ENCODE data around the gene MIA. TPM values are rescaled to one million over a fixed set of nuclear protein-coding genes. Genes with fewer than 3 reads are reported as not detected.

Gene MIA
- total and polyA plus RNA-seq, 2 of the 4 experiments (the other 2 are of a cell fraction) = 0.44 TPM; not detected in 1

DNA sequence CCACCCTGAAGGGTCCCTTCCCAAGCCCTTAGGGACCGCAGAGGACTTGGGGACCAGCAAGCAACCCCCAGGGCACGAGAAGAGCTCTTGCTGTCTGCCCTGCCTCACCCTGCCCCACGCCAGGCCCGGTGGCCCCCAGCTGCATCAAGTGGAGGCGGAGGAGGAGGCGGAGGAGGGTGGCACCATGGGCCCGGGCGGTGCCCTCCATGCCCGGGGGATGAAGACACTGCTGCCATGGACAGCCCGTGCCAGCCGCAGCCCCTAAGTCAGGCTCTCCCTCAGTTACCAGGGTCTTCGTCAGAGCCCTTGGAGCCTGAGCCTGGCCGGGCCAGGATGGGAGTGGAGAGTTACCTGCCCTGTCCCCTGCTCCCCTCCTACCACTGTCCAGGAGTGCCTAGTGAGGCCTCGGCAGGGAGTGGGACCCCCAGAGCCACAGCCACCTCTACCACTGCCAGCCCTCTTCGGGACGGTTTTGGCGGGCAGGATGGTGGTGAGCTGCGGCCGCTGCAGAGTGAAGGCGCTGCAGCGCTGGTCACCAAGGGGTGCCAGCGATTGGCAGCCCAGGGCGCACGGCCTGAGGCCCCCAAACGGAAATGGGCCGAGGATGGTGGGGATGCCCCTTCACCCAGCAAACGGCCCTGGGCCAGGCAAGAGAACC lies 25.1 kb downstream of the MIA start:
- peak overlapping the region; percentile 85 for H3K4me2 ChIP-seq (ENCODE audit: low read depth, low read length)
- no peak overlapping the region for H2BK5ac ChIP-seq (ENCODE audit: low read depth, low read length, poor library complexity, severe bottlenecking)
- H4K20me1 ChIP-seq (ENCODE audit: insufficient read depth, low read length) = peaks cover 58% of the 10 kb centered on the region
- no peak overlapping the region for H2BK15ac ChIP-seq (ENCODE audit: low read depth, low read length)
- TF ChIP-seq, protein P1, sequence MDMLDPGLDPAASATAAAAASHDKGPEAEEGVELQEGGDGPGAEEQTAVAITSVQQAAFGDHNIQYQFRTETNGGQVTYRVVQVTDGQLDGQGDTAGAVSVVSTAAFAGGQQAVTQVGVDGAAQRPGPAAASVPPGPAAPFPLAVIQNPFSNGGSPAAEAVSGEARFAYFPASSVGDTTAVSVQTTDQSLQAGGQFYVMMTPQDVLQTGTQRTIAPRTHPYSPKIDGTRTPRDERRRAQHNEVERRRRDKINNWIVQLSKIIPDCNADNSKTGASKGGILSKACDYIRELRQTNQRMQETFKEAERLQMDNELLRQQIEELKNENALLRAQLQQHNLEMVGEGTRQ (IDR thresholded peaks at IDR 0.05; ENCODE audit: low read depth, low read length) = no peak
- TF ChIP-seq POLR2A (IDR thresholded peaks at IDR 0.05; ENCODE audit: low read depth, low read length) = no peak
- TF ChIP-seq CEBPB (IDR thresholded peaks at IDR 0.05; ENCODE audit: low read depth, low read length) = no peak
- TF ChIP-seq, protein P2, sequence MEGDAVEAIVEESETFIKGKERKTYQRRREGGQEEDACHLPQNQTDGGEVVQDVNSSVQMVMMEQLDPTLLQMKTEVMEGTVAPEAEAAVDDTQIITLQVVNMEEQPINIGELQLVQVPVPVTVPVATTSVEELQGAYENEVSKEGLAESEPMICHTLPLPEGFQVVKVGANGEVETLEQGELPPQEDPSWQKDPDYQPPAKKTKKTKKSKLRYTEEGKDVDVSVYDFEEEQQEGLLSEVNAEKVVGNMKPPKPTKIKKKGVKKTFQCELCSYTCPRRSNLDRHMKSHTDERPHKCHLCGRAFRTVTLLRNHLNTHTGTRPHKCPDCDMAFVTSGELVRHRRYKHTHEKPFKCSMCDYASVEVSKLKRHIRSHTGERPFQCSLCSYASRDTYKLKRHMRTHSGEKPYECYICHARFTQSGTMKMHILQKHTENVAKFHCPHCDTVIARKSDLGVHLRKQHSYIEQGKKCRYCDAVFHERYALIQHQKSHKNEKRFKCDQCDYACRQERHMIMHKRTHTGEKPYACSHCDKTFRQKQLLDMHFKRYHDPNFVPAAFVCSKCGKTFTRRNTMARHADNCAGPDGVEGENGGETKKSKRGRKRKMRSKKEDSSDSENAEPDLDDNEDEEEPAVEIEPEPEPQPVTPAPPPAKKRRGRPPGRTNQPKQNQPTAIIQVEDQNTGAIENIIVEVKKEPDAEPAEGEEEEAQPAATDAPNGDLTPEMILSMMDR (conservative IDR thresholded peaks at IDR 0.05; ENCODE audit: low read depth, low read length) = no peak
- TF ChIP-seq RAD21 (IDR thresholded peaks at IDR 0.05; ENCODE audit: low read length) = no peak
- no peak for TF ChIP-seq MXI1 (IDR thresholded peaks at IDR 0.05; ENCODE audit: borderline replicate concordance, low read depth, low read length)
- TF ChIP-seq BHLHE40 (IDR thresholded peaks at IDR 0.05; ENCODE audit: low read depth, low read length) = no peak
- TF ChIP-seq, protein P3, sequence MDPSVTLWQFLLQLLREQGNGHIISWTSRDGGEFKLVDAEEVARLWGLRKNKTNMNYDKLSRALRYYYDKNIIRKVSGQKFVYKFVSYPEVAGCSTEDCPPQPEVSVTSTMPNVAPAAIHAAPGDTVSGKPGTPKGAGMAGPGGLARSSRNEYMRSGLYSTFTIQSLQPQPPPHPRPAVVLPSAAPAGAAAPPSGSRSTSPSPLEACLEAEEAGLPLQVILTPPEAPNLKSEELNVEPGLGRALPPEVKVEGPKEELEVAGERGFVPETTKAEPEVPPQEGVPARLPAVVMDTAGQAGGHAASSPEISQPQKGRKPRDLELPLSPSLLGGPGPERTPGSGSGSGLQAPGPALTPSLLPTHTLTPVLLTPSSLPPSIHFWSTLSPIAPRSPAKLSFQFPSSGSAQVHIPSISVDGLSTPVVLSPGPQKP (IDR thresholded peaks at IDR 0.05; ENCODE audit: borderline replicate concordance, low read depth, low read length) = no peak
- TF ChIP-seq FOS (IDR thresholded peaks at IDR 0.05; ENCODE audit: low read depth, low read length) = no peak
- TF ChIP-seq SMC3 (IDR thresholded peaks at IDR 0.05; ENCODE audit: low read depth, low read length) = no peak
- 83% methylated on average over 9 of the region's 27 CpGs; no CpG with 5 or more reads in 1 of the 2 experiments for WGBS, 2 experiments (ENCODE audit: extremely low coverage in 2 of 2, insufficient read length in 1 of 2)
- TSS peak; percentile 51 for BruUV-seq (replicated peaks)
- in situ Hi-C loops (cut with MboI; ENCODE audit: low sequenced_read_pairs) (no loop called here), dilution Hi-C loops (cut with HindIII; ENCODE audit: low sequenced_read_pairs, unreplicated experiment) (no loop called here), intact Hi-C loops (cut with micrococcal nuclease) (no loop called here)
- H3K4ac ChIP-seq (ENCODE audit: low read depth, low read length) = peak overlapping the region; percentile 63; the same call in 1 of the 2 replicates
- peak overlapping the region; percentile 38 for H3K23ac ChIP-seq (ENCODE audit: low read depth, low read length)
- no peak overlapping the region for H3K18ac ChIP-seq (ENCODE audit: low read depth, low read length)
- peaks cover 4 to 66% of the 10 kb centered on the region in 2 experiments; a peak in 3 of 4 replicates for H3K79me1 ChIP-seq (ENCODE audit: low read depth in 1 of 2, low read length in 2 of 2)
- H2BK120ac ChIP-seq (ENCODE audit: low read depth, low read length) = no peak overlapping the region
- peak overlapping the region; percentile 99 for H2AK9ac ChIP-seq (replicated peaks; ENCODE audit: low read depth, low read length, poor library complexity)
- peak overlapping the region; percentile 10 for H2AFZ ChIP-seq (replicated peaks; ENCODE audit: low read length, poor library complexity)
- H3K4me3 ChIP-seq (ENCODE audit: insufficient read depth, low read depth, low read length) = peak overlapping the region; percentile 96
- H3K9me1 ChIP-seq (ENCODE audit: insufficient read depth, low read length) = peaks cover 34% of the 10 kb centered on the region
- H4K91ac ChIP-seq (ENCODE audit: insufficient read depth, low read depth, low read length) = no peak overlapping the region
- ChIA-PET POLR2A (ENCODE audit: unreplicated experiment) (interaction anchor here (0.6 kb wide), 1 partner anchor 59 kb away, joined by 3 read pairs; no protein-coding TSS in a partner anchor), CTCF (no interaction called here)
- H3K36me3 ChIP-seq (ENCODE audit: control insufficient read depth, insufficient read depth, low read length) = peaks cover 41% of the 10 kb centered on the region
- peak overlapping the region; percentile 59 for H2AK5ac ChIP-seq (ENCODE audit: low read depth, low read length)
- no peak for DNase-seq
- H3K9ac ChIP-seq (ENCODE audit: low read depth, low read length) = peak overlapping the region; percentile 96
- H3K9me3 ChIP-seq (ENCODE audit: control insufficient read depth, insufficient read depth, low read length) = no peaks in the 10 kb centered on the region
- no peak overlapping the region for H4K5ac ChIP-seq (ENCODE audit: low read depth, low read length)
- no peak overlapping the region for H2BK20ac ChIP-seq (ENCODE audit: low read depth, low read length)
- H3K4me1 ChIP-seq (ENCODE audit: control insufficient read depth, insufficient read depth, low read length) = peaks cover 36% of the 10 kb centered on the region
- ATAC-seq (ENCODE audit: low read depth) = no peak
- H3K27me3 ChIP-seq (ENCODE audit: control insufficient read depth, insufficient read depth, low read length) = no peaks in the 10 kb centered on the region
- H3K27ac ChIP-seq (ENCODE audit: insufficient read depth, low read length) = peak overlapping the region; percentile 95
- H4K8ac ChIP-seq (ENCODE audit: low read depth in 2 of 2, low read length in 2 of 2) = no peak overlapping the region
- no peak overlapping the region for H3K56ac ChIP-seq (ENCODE audit: extremely low read depth, insufficient read depth, low read length)
- peak overlapping the region; percentile 89 for H3K14ac ChIP-seq (replicated peaks; ENCODE audit: low read depth, low read length)
